Neural cell (in vitro differentiated cells): Measurements from ENCODE around the gene CYP2U1. TPM values are rescaled to one million over a fixed set of nuclear protein-coding genes. Genes with fewer than 3 reads are reported as not detected.

ENCODE experiments used
- H2AFZ ChIP-seq: fragments of 200-600, 300-800 bp; sonication (generic), shearing (Covaris generic); 2 replicates; pipeline ENCODE4 v1.6.0; 2014; ENCODE audit warnings: low read depth, mild to moderate bottlenecking, antibody characterized with exemption, low read length, moderate library complexity
- H3F3A ChIP-seq: fragments of 200-600 bp; shearing (Covaris generic); 2 replicates; pipeline ENCODE4 v1.6.1; 2016; ENCODE audit warnings: mild to moderate bottlenecking, moderate library complexity, mixed read lengths, antibody characterized with exemption, low read length; ENCODE audit not compliant: insufficient read depth, poor library complexity, severe bottlenecking
- H3K27ac ChIP-seq: fragments of 200-600, 300-800 bp; sonication (generic), shearing (Covaris generic); 2 replicates; pipeline ENCODE4 v1.5.1; 2014; ENCODE audit warnings: mild to moderate bottlenecking, low read length, moderate library complexity
- H3K27me3 ChIP-seq: fragments of 300-800, 200-600 bp; sonication (generic), shearing (Covaris generic); 2 replicates; pipeline ENCODE4 v1.6.0; 2014; ENCODE audit warnings: mild to moderate bottlenecking, low read depth, low read length, moderate library complexity; ENCODE audit not compliant: insufficient read depth
- H3K36me3 ChIP-seq: fragments of 300-800, 200-600 bp; sonication (generic), shearing (Covaris generic); 2 replicates; pipeline ENCODE4 v1.5.1; 2014; ENCODE audit warnings: mild to moderate bottlenecking, antibody characterized with exemption, low read length, moderate library complexity; ENCODE audit not compliant: insufficient read depth
- H3K4me2 ChIP-seq: fragments of 300-800, 200-600 bp; sonication (generic), shearing (Covaris generic); 2 replicates; pipeline ENCODE4 v1.6.0; 2014; ENCODE audit warnings: mild to moderate bottlenecking, low read length
- H3K4me3 ChIP-seq: fragments of 300-800, 200-600 bp; sonication (generic), shearing (Covaris generic); 2 replicates; pipeline ENCODE4 v1.5.1; 2014; ENCODE audit warnings: mild to moderate bottlenecking, low read length, moderate library complexity
- H3K79me2 ChIP-seq: fragments of 200-600 bp; shearing (Covaris generic); replicated peaks from 2 replicates; pipeline ENCODE4 v1.6.0; 2014; ENCODE audit warnings: mild to moderate bottlenecking, low read length, moderate library complexity; ENCODE audit not compliant: insufficient read depth
- H3K9ac ChIP-seq: fragments of 300-800, 200-600 bp; sonication (generic), shearing (Covaris generic); 2 replicates; pipeline ENCODE4 v1.6.1; 2016; ENCODE audit warnings: mild to moderate bottlenecking, low read length, mixed read lengths
- H3K9me2 ChIP-seq: fragments of 200-600 bp; shearing (Covaris generic); 2 replicates; pipeline ENCODE4 v1.6.1; 2016; ENCODE audit warnings: mild to moderate bottlenecking, low read length, mixed read lengths; ENCODE audit not compliant: insufficient read depth
- H3K9me3 ChIP-seq: fragments of 200-600, 300-800 bp; sonication (generic), shearing (Covaris generic); 2 replicates; pipeline ENCODE4 v1.6.1; 2016; ENCODE audit warnings: mild to moderate bottlenecking, mixed run types, low read length, moderate library complexity, mixed read lengths
- H4K20me1 ChIP-seq: fragments of 200-600 bp; shearing (Covaris generic); 2 replicates; pipeline ENCODE4 v1.6.1; 2016; ENCODE audit warnings: mild to moderate bottlenecking, mixed run types; ENCODE audit not compliant: insufficient read depth
- CTCF ChIP-seq: fragments of 450-650 bp; IDR thresholded peaks from 2 replicates; pipeline ENCODE4 v1.5.1; 2014; ENCODE audit warnings: antibody characterized with exemption, mild to moderate bottlenecking, moderate library complexity; ENCODE audit not compliant: poor library complexity, severe bottlenecking
- EP300 ChIP-seq: fragments of 450-650 bp; conservative IDR thresholded peaks from 2 replicates; pipeline ENCODE4 v1.6.1; 2014; ENCODE audit warnings: antibody characterized with exemption, mild to moderate bottlenecking, moderate library complexity; ENCODE audit not compliant: poor library complexity, severe bottlenecking
- EZH2 ChIP-seq: fragments of 200-600, 300-800 bp; shearing (Covaris generic), sonication (generic); IDR thresholded peaks from 2 replicates; pipeline ENCODE4 v1.6.1; 2014; ENCODE audit warnings: antibody characterized with exemption, low read length, borderline replicate concordance, mild to moderate bottlenecking; ENCODE audit not compliant: insufficient read depth, poor library complexity, severe bottlenecking
- MXI1 ChIP-seq: fragments of 450-650 bp; conservative IDR thresholded peaks from 2 replicates; pipeline ENCODE4 v1.6.1; 2014; ENCODE audit warnings: antibody characterized with exemption, mild to moderate bottlenecking; ENCODE audit not compliant: poor library complexity, severe bottlenecking
- POLR2AphosphoS5 ChIP-seq: IDR thresholded peaks from 2 replicates; pipeline ENCODE4 v1.6.1; 2012
- RAD21 ChIP-seq: fragments of 450-650 bp; conservative IDR thresholded peaks from 2 replicates; pipeline ENCODE4 v1.6.1; 2014; ENCODE audit warnings: antibody characterized with exemption, mild to moderate bottlenecking, moderate library complexity
- SMC3 ChIP-seq: fragments of 450-650 bp; conservative IDR thresholded peaks from 2 replicates; pipeline ENCODE4 v1.6.1; 2014; ENCODE audit warnings: antibody characterized with exemption, mild to moderate bottlenecking, moderate library complexity; ENCODE audit not compliant: poor library complexity
- TAF1 ChIP-seq: IDR thresholded peaks from 2 replicates; pipeline ENCODE4 v1.6.1; 2012; ENCODE audit warnings: low read depth
- polyA plus RNA-seq: library from polyadenylated mRNA; depleted of rRNA; stranded (reverse); fragments of >200 nt; gene quantifications from 2 replicates; pipeline ENCODE4 v1.2.3, GENCODE V29; 2014
- TF ChIP-seq, protein P1 (sequence below): IDR thresholded peaks from 2 replicates; pipeline ENCODE4 v1.6.1; 2012; ENCODE audit warnings: borderline replicate concordance

The CYP2U1 gene
- polyA plus RNA-seq, 1 donor from 2014 or later = 8.8 TPM

- no peaks in the 10 kb centered on the region for H3F3A ChIP-seq
- H3K27ac ChIP-seq = no peak overlapping the region
- no peak overlapping the region for H3K9ac ChIP-seq
- TF ChIP-seq SMC3 (no peak), EZH2 (no peak), TAF1 (no peak), POLR2AphosphoS5 (no peak), EP300 (no peak), RAD21 (no peak), MXI1 (no peak)
- TF ChIP-seq, protein P1, sequence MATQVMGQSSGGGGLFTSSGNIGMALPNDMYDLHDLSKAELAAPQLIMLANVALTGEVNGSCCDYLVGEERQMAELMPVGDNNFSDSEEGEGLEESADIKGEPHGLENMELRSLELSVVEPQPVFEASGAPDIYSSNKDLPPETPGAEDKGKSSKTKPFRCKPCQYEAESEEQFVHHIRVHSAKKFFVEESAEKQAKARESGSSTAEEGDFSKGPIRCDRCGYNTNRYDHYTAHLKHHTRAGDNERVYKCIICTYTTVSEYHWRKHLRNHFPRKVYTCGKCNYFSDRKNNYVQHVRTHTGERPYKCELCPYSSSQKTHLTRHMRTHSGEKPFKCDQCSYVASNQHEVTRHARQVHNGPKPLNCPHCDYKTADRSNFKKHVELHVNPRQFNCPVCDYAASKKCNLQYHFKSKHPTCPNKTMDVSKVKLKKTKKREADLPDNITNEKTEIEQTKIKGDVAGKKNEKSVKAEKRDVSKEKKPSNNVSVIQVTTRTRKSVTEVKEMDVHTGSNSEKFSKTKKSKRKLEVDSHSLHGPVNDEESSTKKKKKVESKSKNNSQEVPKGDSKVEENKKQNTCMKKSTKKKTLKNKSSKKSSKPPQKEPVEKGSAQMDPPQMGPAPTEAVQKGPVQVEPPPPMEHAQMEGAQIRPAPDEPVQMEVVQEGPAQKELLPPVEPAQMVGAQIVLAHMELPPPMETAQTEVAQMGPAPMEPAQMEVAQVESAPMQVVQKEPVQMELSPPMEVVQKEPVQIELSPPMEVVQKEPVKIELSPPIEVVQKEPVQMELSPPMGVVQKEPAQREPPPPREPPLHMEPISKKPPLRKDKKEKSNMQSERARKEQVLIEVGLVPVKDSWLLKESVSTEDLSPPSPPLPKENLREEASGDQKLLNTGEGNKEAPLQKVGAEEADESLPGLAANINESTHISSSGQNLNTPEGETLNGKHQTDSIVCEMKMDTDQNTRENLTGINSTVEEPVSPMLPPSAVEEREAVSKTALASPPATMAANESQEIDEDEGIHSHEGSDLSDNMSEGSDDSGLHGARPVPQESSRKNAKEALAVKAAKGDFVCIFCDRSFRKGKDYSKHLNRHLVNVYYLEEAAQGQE = no peak
- H3K4me2 ChIP-seq = no peak overlapping the region
- H3K9me2 ChIP-seq = no peaks in the 10 kb centered on the region
- no peaks in the 10 kb centered on the region for H3K36me3 ChIP-seq
- no peak overlapping the region for H3K4me3 ChIP-seq
- H3K27me3 ChIP-seq = no peaks in the 10 kb centered on the region
- no peak overlapping the region for H2AFZ ChIP-seq
- H3K79me2 ChIP-seq = no peaks in the 10 kb centered on the region
- H4K20me1 ChIP-seq = no peaks in the 10 kb centered on the region
- H3K9me3 ChIP-seq = no peaks in the 10 kb centered on the region
Measured at GRCh38 chr4:107894138-107894603, 37.2 kb upstream of the CYP2U1 start.

DNA sequence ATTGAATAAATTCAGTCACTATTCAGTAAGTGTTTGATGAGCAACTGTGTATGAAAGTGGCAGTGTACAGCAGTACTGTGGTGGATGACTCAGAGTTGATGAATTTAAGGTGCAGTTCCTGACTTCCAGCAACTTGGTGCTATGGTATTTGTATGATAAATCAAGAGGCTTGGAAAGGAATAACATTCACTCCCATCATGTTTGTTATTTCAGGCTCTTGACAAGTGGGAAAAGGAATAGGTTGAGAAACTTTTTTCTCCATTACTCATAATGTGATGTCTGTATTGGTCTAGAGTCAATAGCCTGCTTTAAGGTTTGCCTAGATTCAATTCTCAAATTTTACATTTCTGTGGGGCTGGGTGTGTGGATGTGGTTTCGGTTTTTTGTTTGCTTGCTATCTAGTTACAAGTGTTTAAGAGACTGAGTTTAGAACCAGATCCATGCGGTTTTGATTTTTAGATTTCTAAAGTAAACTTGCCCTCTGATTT, 35.1 kb upstream of the CYP2U1 start:
- no peak overlapping the region for H3K27ac ChIP-seq
- H3K9me3 ChIP-seq = no peaks in the 10 kb centered on the region
- H3K36me3 ChIP-seq = no peaks in the 10 kb centered on the region
- H3K4me3 ChIP-seq = no peak overlapping the region
- no peaks in the 10 kb centered on the region for H3F3A ChIP-seq
- H3K27me3 ChIP-seq = no peaks in the 10 kb centered on the region
- no peak overlapping the region for H3K9ac ChIP-seq
- no peak overlapping the region for H2AFZ ChIP-seq
- H3K9me2 ChIP-seq = no peaks in the 10 kb centered on the region
- no peaks in the 10 kb centered on the region for H4K20me1 ChIP-seq
- no peak overlapping the region for H3K4me2 ChIP-seq
- no peaks in the 10 kb centered on the region for H3K79me2 ChIP-seq
- TF ChIP-seq RAD21 = no peak
- no peak for TF ChIP-seq EP300
- TF ChIP-seq MXI1 = no peak
- TF ChIP-seq, protein P1 = no peak
- TF ChIP-seq EZH2 = no peak
- no peak for TF ChIP-seq CTCF
- no peak for TF ChIP-seq POLR2AphosphoS5
- TF ChIP-seq SMC3 = no peak
- TF ChIP-seq TAF1 = no peak
